WTC11 (cell line): ENCODE results near the gene CACHD1.

Source experiments
- FOXP1 ChIP-seq: sonication (generic); formaldehyde crosslinking; IDR thresholded peaks from 2 replicates; pipeline ENCODE4 v1.8.0; 2022; ENCODE audit warnings: missing genetic modification reagents, mild to moderate bottlenecking, moderate library complexity, borderline replicate concordance
- ZNF121 ChIP-seq: sonication (generic); formaldehyde crosslinking; IDR thresholded peaks from 2 replicates; pipeline ENCODE4 v1.8.0; 2023; ENCODE audit warnings: missing genetic modification reagents
- ZNF423 ChIP-seq: fragments of 250-450 bp; sonication (Bioruptor Pico); IDR thresholded peaks from 2 replicates; pipeline ENCODE4 v2.1.2; 2022; ENCODE audit warnings: mild to moderate bottlenecking, moderate library complexity
- TF ChIP-seq, protein P1 (sequence below): sonication (generic); formaldehyde crosslinking; conservative IDR thresholded peaks from 2 replicates; pipeline ENCODE4 v1.8.1; 2022; ENCODE audit warnings: mild to moderate bottlenecking, missing genetic modification reagents
- TF ChIP-seq, protein P2 (sequence below): fragments of 250-450 bp; sonication (Bioruptor Pico); IDR thresholded peaks from 2 replicates; pipeline ENCODE4 v1.8.0; 2021; ENCODE audit warnings: mild to moderate bottlenecking
- TF ChIP-seq, protein P3 (sequence below): fragments of 200-600 bp; IDR thresholded peaks from 2 replicates; pipeline ENCODE4 v1.8.0; 2022; ENCODE audit warnings: antibody characterized with exemption

DNA sequence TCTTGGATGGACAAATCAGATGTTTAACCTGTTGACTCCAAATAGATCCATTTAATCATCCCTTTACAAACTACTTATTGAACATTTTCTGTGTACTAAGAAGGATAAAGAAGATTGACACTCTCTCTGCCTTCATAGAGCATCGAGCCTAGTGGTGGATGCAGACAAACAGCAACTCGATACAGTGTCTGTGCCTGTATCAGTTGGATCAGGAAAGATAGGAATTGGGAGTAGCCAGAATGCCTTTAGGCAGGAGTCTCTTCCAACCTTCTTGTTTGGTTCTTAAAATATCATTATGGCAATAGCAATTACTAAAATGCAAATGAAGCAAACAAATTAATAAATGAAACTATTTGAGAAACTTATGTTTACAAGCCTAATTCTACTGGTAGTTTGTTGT, 185.9 kb downstream of the CACHD1 start:
- TF ChIP-seq, protein P1, sequence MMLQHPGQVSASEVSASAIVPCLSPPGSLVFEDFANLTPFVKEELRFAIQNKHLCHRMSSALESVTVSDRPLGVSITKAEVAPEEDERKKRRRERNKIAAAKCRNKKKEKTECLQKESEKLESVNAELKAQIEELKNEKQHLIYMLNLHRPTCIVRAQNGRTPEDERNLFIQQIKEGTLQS (CRISPR knock-in tag) = no peak
- TF ChIP-seq FOXP1 (CRISPR knock-in tag) (no peak), ZNF121 (no peak), ZNF423 (CRISPR knock-in tag) (no peak)
- TF ChIP-seq, protein P2, sequence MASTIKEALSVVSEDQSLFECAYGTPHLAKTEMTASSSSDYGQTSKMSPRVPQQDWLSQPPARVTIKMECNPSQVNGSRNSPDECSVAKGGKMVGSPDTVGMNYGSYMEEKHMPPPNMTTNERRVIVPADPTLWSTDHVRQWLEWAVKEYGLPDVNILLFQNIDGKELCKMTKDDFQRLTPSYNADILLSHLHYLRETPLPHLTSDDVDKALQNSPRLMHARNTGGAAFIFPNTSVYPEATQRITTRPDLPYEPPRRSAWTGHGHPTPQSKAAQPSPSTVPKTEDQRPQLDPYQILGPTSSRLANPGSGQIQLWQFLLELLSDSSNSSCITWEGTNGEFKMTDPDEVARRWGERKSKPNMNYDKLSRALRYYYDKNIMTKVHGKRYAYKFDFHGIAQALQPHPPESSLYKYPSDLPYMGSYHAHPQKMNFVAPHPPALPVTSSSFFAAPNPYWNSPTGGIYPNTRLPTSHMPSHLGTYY (CRISPR knock-in tag) = no peak
- TF ChIP-seq, protein P3, sequence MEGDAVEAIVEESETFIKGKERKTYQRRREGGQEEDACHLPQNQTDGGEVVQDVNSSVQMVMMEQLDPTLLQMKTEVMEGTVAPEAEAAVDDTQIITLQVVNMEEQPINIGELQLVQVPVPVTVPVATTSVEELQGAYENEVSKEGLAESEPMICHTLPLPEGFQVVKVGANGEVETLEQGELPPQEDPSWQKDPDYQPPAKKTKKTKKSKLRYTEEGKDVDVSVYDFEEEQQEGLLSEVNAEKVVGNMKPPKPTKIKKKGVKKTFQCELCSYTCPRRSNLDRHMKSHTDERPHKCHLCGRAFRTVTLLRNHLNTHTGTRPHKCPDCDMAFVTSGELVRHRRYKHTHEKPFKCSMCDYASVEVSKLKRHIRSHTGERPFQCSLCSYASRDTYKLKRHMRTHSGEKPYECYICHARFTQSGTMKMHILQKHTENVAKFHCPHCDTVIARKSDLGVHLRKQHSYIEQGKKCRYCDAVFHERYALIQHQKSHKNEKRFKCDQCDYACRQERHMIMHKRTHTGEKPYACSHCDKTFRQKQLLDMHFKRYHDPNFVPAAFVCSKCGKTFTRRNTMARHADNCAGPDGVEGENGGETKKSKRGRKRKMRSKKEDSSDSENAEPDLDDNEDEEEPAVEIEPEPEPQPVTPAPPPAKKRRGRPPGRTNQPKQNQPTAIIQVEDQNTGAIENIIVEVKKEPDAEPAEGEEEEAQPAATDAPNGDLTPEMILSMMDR = no peak
